Stimulated activated CD8-positive, alpha-beta memory T cell treated with anti-CD3 and anti-CD28 coated beads, Interleukin-4, amount 100 ng/mL, for 48 hours (primary cell): ENCODE data around the gene EME2.

Source experiments
- DNase-seq: peaks from one replicate; pipeline ENCODE4 v3.0.0-alpha.2; 2020

The EME2 gene

DNA sequence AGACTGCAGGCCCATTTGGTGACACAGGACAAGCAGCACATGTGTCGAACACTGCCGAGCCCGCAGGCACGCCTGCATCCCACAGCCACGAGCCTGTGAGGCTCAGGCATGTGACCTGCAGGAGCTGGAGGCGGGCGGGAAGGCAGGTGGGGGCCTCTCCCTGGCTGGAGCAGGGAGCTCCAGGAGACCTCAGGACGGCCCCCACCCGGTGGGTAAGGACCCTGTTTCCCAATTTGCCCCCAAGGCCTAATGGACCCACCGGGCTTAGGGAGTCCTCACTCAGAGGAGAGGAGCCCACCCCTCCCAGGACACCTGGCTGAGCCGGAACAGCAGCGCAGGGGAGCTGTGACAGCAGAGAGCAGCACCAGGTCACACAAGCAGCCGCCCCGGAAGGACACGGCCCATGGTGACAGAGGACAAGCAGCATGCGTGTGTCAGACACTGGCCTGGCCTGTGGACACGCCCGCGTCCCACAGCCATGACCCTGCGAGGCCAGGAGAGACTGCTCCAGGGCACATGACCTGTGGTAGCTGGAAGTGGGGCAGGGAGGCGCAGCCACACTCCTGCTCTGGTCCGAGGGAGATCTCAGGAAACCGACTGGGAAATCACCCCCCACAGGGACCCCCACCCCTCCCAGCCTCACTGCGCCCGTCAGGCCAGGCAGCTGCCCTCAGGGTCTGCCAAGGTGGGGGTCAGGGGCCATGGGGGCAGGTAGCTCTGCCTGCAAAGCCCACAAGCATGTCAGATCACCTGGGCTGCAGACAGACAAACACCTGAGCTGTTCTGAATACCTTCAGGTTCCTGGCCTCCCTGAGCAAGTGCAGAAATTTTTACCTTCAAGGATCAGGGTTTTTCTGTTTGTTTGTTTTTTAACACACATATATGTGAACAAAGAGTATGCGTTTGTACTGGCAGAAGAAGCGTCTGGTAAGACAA, 7.4 kb downstream of the EME2 start:
- DNase-seq = no peak

DNA sequence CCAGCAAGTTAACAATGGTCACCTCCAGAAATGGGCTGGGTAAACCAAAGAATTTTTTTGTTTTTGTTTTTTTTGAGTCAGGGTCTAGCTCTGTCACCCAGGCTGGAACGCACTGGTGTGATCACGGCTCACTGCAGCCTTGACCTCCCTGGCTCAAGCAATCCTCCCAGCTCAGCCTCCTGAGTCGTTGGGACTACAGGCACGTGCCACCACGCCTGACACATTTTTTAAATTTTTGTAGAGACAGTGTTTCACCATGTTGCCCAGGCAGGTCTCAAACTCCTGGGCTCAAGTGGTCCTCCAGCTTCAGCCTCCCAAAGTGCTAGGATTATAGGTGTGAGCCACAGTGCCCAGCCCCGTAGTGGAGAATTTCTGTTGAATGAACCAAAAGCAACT, 8.1 kb downstream of the EME2 start:
- no peak for DNase-seq

DNA sequence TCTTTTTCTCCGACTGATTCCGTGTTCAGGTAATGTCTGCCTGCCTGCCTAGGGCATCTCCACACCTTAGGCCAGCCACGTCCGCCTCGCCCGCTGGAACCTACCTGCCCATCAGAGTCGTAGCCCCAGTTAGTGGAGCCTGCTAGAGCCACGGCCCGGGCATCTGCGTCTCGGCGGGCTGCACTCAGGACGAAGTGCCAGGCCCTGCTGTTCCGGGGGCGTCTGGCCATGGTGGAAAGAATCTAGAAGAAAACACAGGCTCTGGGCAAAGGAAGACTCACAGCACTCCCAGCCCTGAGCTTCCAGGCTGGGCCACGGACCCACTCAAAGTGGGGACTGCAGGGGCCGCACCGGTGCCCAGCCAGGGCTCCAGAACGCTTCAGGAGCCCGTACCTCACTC, 8.6 kb downstream of the EME2 start:
- no peak for DNase-seq

DNA sequence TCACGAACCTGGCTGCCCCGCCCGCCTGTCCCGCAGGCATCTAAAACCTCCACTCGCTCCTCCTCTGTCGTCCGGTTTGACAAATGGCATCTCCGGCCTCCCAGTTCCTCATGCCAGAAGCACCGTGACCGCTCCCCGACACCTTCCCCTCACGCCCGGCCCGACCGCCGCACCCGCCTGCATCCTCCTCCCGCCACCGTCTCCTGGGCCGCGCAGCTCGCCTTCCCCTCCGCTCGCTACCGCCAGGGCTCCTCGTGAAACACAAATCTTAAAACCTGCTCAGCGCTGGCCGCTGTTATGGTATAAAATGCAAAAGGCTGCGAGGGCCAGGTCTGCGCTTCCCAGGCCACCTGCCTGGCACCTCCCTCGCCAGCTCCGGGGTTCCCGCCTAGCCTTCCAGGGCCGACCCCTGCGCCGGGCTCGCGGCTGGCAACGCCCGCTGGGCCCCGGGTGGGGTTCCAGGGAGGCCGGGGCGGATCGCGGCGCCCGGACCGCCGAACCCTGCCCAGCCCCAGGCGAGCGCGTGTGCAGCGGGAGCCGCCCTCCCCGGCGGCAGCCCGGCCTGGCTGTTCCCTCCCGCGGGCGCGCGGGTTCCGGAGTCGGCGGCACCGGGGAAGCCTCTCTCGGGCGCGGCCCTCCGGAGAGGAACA, 9.3 kb downstream of the EME2 start:
- DNase-seq = peak; percentile 57

DNA sequence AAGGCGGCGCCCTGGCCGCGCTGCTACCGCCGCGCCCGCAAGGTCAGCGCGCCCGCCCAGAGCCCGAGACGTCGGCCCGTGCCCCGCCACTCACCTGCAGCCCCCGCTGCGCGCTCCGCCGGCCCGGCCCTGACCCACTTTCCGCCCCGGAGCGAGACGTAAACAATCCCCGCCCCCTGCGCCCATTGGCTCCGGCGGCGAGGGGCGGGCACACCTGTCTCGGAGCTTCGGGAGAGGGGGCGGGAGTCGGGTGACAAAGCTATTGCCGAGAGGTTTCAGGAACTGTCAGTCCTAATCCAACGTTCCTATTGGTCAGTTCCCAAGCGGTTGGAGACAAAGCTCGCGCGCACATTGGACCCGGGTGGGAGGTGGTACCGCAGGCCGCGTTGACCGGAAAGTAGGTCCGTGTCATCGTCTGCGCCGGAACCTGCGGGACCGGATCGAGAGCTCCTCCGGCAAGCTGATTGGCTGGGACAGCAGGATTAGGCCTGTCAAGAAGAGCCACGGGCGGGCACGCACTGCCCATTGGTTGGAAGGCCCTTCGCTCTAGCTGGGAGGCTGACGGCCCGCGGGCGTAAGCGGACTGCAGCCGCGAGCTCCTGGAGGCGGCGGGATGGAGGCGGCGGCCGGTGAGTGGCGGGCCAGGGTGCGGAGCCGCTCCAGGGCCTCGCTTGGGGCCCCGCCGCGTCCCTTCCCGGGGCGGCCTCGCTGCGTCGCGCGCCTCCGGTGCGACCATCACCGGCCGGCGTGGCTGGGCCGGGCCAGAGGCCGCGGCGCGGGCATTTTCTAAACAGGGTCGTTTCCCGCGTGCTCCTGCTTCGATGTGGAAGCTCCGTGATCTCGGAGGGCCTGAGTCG, 10.0 kb downstream of the EME2 start, which contains the start of the genes NUBP2 and SPSB3:
Gene NUBP2, plus strand, starts transcription at position 553 of the 857 bp plus-strand sequence. Its CDS starts 61 bp downstream, at position 614.
Gene SPSB3, minus strand, starts transcription at position 164 of the 857 bp plus-strand sequence. CDS start 1,088 bp downstream, outside the sequence.
- peak; percentile 98 for DNase-seq

DNA sequence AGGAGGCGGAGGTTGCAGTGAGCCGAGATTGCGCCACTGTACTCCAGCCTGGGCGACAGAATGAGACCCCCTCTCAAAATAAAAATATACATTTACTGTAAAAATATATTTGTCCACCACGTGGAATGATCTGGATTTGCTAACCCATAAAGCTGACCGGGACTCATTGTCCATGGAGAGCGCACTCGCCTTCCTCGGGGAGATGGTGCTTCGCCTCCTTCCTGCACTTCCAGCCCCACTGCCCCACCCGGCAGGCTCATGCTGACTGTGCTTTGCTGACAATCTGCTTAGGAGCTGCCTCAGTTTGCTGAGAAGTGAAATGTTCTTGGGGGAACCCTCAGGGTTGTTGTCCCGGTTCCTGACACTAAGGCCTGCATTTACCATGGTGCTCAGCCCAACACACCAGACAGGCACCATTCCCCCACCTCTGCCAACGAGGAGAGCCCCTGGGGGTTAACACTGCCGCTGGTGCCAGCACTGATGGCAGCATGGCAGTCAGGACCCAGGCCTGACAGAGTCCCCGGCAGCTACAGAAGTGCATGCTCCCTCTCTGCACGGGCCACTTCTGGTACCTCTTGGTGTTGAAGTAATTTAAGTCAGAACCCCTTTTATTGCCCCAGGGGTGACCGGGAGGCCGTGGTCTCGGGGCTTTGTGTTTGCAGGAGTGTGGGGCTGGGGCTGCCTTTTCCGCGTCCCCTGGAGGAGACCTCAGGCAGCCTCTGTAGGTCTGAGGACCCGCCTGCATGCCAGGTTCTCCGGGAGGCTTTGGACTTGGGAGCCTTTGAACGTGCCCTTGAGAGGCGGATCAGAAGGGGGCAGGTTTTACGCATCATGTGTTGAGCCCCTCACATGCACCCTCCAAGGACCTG, 12.6 kb downstream of the EME2 start:
- no peak for DNase-seq

DNA sequence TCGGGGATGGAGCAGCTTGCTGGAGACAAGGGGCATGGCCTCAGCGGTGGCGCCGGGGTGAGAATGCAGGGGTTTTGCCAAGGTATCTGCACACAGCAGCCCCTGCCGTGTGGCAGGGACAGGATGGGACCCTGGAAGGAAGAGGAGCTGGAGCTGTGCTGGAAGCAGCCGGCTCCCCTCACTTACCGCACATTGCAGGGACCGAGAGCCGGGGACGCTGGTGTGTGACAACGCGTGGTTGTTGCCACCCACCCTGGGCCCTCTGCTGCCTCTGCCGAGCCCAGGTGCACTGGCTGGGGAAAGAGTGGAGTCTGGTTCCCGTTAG, 13.2 kb downstream of the EME2 start:
- DNase-seq = no peak

DNA sequence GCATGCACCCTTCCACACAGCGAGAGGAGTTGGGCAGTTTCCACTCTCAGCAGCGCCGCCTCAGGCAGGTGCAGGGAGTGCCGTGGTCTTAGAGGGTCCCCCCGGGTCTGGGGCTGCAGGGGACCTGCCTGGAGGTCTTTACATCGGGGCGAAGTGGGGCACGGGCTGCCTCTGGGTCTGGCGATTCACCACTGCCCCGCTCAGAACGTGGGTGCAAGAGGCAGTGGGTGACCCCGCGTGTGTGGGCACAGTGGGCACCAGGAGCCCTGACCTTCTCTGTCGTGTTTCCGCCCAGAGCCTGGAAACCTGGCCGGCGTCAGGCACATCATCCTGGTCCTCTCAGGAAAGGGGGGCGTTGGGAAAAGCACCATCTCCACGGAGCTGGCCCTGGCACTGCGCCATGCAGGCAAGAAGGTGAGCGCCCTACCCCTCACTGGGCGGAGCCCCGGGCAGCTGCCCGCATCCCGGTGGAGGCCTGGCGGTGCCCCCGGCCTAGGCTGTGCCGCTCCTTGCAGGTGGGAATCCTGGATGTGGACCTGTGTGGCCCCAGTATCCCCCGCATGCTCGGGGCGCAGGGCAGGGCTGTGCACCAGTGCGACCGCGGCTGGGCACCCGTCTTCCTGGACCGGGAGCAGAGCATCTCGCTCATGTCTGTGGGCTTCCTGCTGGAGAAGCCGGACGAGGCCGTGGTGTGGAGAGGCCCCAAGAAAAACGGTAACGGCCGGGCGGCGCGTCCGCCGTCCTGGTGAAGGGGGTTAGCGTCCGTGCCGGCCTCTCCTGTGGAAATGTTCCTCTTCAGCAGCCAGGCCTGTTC, 13.8 kb downstream of the EME2 start:
- no peak for DNase-seq

DNA sequence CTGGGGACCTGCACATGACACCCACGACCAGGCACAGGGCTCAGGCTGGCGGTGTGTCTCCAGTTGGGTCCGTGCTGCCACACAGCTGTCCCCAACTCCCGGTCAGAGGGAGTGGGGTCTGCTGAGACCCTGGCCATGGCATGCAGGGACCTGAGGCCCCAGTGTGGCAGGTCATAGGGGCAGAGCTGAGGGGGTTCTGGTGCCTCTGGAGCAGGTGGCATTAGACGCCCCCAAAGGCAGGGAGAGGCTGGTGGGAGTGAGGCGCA, 14.4 kb downstream of the EME2 start:
- no peak for DNase-seq

DNA sequence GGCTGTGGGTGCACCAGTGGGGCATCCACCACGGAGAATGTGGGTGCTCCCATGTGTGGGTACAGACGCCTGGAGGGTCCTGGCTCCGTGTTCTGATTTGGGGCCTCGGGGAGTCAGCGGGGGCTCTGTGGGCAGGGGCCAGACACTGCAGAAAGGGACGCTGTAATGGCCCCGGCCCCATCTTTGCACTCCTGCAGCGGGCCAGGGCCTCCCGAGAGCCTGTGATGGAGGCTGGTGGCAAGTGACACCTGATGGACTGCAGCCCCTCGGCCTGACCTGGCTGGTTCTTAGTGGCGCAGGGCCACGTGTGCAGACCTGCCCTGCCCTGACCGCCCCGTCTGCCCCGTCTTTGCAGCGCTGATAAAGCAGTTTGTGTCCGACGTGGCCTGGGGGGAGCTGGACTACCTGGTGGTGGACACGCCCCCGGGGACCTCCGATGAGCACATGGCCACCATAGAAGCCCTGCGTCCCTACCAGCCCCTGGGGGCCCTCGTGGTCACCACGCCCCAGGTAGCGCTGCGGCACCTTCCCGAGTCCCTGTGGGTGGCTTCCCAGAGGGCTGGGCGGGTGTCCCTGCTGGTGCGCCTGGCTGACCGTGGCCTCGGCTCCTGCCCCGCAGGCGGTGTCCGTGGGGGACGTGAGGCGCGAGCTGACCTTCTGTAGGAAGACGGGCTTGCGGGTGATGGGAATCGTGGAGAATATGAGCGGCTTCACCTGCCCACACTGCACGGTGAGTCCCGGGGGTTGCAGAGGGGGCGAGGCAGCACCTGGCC, 14.9 kb downstream of the EME2 start:
- DNase-seq = no peak

DNA sequence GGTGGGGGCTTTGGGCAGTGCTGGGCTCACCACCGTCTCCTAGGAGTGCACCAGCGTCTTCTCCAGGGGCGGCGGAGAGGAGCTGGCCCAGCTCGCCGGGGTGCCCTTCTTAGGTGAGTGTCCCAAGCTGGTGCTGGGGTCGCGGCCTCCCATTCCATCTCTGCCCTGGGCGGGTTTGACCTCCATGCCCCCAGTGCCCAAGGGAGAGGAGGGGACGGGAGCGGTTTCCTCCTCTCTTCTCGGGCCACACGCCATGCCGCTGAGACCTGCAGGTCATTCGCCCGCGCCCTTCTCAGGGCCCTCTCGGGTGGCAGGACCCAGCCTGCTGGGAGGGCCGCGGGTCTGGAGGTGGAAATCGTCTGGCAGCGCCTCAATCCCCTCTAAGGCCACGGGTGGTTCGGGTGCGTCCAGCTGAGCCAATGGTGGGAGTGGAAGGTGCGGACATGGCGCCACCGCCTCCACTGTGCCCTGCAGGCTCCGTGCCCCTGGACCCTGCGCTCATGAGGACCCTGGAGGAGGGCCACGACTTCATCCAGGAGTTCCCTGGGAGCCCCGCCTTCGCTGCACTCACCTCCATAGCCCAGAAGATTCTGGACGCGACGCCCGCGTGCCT, 15.6 kb downstream of the EME2 start:
- DNase-seq = no peak

DNA sequence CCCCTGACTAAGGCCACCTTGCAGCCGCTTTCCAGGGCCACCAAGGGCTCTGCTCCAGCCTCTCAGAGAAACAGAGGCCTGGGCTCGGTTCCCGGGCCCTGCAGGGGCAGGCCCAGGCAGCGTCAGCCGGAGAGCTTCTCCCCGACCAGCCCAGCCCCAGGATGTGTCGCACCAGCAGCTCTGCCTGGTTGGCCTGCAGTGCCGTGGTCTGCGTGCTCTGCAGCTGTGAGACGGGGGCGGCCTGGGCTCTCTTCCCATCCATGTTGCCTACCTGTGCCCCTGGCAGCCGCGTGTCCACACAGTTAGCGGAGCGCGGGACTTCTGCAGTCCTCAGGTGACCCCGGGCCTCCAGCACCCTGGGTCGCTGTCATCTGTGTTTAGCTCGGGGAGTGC, 16.1 kb downstream of the EME2 start:
- no peak for DNase-seq

DNA sequence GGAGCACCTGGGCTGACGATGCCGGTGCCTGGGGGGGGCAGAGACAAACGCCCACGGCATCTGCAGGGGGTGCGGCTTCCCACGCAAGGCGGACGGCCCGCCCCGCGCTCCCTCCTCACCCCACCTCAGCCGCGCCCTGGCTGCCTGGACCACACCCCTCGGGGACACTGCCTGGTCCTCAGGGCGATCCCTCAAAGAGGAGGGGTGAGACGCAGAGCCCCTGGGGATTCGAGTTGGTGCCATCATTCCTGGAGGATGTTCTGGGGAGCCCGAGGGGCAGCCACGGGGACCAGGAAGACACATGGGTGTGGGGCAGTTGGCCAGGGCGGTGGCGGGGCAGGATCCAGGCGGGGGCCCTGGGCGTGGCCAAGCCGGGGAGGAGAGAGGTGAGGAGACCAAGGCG, 17.0 kb downstream of the EME2 start:
- no peak for DNase-seq

DNA sequence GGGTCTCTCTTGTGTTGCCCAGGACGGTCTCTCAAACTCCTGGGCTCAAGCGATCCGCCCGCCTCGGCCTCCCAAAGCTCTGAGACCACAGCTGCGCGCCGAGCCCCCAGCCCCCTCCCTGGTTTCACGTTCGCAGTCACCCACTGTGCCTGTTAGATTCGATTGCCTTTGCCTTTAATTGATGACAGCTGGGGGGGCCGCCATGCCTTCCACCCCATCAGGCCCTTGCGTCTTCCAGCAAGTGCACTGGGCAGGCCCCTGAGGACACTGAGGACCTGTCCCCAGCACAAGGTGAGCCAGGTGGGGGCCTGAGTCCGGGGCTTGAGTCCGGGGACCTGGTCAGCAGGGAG, 17.6 kb downstream of the EME2 start:
- no peak for DNase-seq

DNA sequence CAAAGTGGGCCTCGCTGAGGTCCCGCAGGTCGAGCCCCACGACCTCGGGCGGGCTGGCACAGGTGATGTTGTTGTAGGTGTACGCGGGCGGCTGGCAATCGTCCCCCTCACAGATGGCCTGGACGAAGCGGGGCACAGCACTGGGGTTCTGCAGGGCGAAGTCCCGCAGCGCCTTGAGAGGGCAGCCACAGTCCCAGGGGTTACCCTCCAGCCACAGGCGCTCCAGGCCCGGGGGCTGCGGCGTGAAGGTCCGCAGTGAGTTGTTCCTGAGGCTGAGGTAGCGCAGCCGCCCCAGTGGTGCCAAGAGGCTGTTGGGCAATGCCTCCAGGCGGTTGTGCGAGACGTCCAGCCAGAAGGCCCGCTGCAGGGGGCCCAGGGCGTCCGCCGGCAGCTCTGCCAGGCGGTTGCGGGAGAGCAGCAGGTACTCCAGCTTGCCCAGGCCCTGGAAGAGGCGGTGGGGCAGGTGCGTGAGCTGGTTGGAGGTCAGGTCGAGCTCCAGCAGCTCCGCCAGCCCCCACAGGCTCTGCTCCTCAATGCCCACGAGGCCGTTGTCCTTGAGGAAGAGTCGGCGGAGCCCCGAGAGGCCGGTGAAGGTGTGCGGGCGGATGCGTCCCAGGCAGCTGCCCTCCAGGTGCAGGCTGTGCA, 18.1 kb downstream of the EME2 start:
- no peak for DNase-seq

DNA sequence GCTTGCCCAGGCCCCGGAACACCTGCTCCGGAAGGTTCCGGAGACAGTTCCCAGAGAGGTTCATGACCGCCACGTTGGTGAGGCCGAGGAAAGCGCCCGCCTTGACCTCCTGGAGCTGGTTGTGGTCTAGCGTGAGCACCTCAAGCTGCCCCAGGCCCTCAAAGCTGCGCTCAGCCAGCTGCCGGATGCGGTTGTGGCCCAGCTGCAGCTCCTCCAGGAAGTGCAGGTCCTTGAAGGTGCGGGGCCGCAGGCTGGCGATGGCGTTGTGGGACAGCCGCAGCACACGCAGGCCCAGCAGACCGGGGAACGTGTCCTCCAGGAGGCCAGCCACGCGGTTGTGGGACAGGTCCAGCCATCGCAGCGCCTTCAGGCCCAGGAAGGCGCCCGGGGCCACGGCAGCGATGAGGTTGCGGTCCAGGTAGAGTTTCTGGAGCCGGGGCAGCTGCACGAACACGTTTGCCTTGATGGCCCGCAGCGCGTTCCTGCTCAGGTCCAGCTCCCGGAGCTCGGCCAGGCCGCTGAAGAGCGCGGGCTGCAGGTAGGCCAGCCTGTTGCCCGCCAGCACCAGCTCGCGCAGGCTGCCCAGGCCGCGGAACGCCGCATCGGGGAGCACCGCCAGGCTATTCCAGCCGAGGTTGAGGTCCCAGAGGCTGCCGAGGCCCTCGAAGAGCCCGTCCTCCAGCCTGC, 18.8 kb downstream of the EME2 start:
- no peak for DNase-seq

DNA sequence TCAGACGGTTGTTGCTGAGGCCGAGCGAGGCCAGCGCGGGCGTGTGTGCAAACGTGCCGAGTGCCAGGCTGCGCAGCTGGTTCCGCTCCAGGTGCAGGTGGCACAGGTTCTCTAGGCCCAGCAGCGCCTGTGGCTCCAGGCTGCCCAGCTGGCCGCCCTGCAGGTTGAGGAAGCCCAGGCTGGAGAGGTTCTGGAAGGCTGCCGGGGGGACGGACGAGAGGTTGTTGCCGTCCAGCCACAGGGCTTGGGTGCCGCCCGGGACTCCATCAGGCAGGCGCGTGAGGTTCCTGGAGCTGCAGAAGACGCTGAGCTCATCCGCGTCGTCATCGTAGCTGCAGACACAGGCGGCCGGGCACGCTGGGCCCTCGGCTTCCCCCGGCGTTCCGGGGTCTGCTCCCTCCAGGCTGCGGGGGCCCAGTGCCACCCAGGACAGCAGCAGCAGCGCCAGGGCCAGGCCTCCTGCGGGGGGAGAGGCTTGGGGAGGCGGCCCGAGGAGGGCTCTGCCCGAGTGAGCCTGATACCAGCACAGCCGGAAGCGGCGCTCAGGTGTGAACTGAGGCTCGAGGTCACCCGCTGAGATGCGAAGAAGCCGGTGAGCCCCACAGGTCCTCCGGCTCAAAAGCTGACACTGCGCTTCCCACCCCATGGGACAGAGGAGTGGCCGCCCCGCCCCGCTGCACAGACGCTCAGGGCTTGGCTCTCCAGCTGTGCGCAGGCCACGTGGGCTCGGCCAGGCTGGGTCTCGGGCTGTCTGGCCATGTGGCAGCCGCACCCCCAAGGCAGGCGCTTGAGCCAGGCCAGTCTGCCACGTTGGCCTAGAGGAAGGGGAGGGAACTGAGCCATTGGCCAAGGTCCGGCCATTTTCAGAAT, 19.6 kb downstream of the EME2 start:
- no peak for DNase-seq

DNA sequence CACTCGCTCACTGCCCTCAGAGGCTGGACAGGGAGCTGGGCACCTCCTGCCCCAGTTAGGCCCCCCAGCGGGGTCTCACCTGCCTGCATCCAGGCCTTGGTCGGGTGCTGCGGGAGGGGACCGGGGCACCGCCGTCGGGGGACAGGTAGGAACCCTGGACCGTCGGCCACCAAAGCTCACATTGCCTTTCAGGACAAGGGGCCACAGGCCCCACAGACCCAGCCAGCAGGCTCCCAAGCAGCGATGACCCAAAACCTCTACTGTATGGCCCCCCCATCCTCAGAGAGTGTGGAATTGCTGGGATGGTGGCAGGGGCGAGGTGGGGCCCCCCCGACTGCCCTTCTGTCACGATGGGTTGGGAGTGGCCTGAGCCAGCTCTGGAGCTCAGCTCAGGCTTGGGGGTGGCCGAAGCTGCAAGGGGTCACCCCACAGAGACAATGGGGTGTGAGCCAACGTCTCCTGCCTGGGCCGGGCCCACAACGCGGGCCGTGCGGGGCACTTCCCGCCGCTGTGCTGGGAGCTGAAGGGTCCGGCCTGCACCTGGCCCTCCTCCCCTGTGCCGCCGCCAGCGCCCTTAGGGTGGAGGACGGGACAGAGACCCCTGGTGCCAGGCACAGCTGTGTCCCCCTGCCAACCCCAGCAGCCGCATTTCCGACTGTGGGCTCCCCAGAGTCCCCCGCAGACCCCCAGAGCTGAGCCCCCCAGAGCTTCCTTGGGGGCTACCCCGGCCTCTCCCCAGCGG, 20.4 kb downstream of the EME2 start:
- no peak for DNase-seq
